ENCODE measurements around the gene ZNF732.

ZNF732 gene

GRCh38 chr4:236028-236427, 69.2 kb downstream of the ZNF732 start:
- no peak for TF ChIP-seq CTCF (conservative IDR thresholded peaks at IDR 0.05; ENCODE audit: low read depth)
- ChIA-PET POLR2A (ENCODE audit: low non-redundant PET) (no interaction called here), CTCF (no interaction called here)
- H3K27ac ChIP-seq: no peak overlapping the region
- DNase-seq (ENCODE audit: low spot score): no peak

DNA sequence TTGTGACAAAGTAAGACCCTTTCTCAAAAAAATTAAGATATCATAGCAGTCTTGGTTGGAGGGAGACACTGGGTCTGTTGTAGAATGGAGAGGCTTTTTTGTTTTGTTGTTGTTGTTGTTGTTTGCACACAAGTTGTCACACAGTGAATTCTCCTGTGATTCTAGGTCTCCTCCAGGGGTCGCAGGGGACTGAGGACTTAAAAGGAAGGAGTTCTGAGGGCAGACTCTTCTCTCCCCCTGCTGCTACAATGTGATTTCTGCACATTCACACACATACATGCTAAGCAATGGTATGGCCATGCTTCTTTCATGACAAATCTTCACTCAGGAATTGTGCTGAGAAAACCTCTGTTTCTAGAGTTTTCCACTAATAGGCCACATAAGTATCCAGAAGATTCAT, 71.1 kb downstream of the ZNF732 start:
- no peak overlapping the region for H3K27ac ChIP-seq
- ChIA-PET POLR2A (ENCODE audit: low non-redundant PET) (no interaction called here), CTCF (no interaction called here)
- no peak for TF ChIP-seq CTCF (conservative IDR thresholded peaks at IDR 0.05; ENCODE audit: low read depth)
- no peak for DNase-seq (ENCODE audit: low spot score)

DNA sequence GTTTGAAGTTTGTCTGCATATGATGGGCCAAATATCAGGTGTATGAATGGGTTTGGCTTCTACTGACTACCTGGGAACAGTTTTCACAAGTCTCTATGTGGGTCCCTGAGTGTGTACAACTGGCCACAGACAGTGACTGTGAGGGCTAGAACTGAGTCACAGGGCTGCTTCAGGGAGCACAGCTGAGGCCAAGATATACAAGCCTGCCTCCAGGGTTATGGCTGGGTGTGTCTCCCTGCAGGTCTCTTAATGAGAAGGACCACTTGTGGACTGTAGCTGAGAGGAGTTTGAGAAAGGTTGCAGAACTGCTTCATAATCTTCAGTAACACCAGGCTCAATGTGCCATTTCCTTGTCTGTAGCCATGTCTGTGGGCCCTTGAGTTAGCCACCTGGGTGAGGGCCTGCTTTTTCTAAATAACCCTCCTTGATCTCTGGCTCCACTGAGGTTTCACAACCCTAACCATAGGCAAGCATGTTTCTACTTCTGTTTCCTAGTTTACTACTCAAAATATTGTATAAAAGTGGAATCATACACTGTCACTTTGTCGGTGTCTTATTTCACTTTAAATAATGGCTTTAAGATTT, 81.3 kb downstream of the ZNF732 start:
- CTCF ChIA-PET: no interaction called here
- DNase-seq (ENCODE audit: low spot score): no peak
- H3K27ac ChIP-seq: no peak overlapping the region
- TF ChIP-seq CTCF (conservative IDR thresholded peaks at IDR 0.05; ENCODE audit: low read depth): no peak
- POLR2A ChIA-PET (ENCODE audit: low non-redundant PET): no interaction called here
